Activated B cell treated with CpG ODN at 0.5 μM for 24 hours (primary cell): ENCODE data around the gene ECE2. TPM values are rescaled to one million over a fixed set of nuclear protein-coding genes. Genes with fewer than 3 reads are reported as not detected.

Source experiments
- ATAC-seq: fragments of 200-7000 bp; cut with Tn5 transposase; one replicate; pipeline ENCODE4 v1.10.0; 2021; ENCODE audit warnings: low read depth, mild to moderate bottlenecking, moderate library complexity
- CTCF ChIA-PET: fragments of 350-600 bp; sonication (Branson Sonifier 250); formaldehyde crosslinking; loops from one replicate; lab custom pipeline; 2021; ENCODE audit warnings: antibody characterized with exemption; lab: Charles Lee
- POLR2A ChIA-PET: fragments of 350-600 bp; sonication (Branson Sonifier 250); formaldehyde crosslinking; loops from one replicate; lab custom pipeline; 2021; ENCODE audit warnings: antibody characterized with exemption; lab: Charles Lee
- DNase-seq: peaks from one replicate; pipeline ENCODE4 v3.0.0; 2022
- H3K27ac Mint-ChIP-seq: one replicate; pipeline ENCODE4 v1.8.0; 2020; ENCODE audit warnings: mixed read lengths
- H3K27me3 Mint-ChIP-seq: one replicate; pipeline ENCODE4 v1.8.0; 2021; ENCODE audit warnings: mixed read lengths
- H3K36me3 Mint-ChIP-seq: one replicate; pipeline ENCODE4 v1.8.0; 2021; ENCODE audit warnings: low read depth, mixed read lengths
- H3K4me1 Mint-ChIP-seq: one replicate; pipeline ENCODE4 v1.8.0; 2021; ENCODE audit warnings: mixed read lengths
- H3K4me3 Mint-ChIP-seq: one replicate; pipeline ENCODE4 v1.8.0; 2020; ENCODE audit warnings: mild to moderate bottlenecking, mixed read lengths
- H3K9me3 Mint-ChIP-seq: one replicate; pipeline ENCODE4 v1.8.0; 2020; ENCODE audit warnings: mixed read lengths
- intact Hi-C: fragments of 100-400 bp; cut with micrococcal nuclease; formaldehyde crosslinking; loops from one replicate; pipeline ENCODE4 v1.15.1; 2024
- total RNA-seq: library from RNA; stranded (reverse); gene quantifications from 2 replicates; pipeline ENCODE4 v1.2.3, GENCODE V29; 2022
- TF ChIP-seq, protein P1 (sequence below): fragments of 200-600 bp; IDR thresholded peaks from one replicate; pipeline ENCODE4 v1.8.0; 2022; ENCODE audit warnings: antibody characterized with exemption, mild to moderate bottlenecking

Gene ECE2
- total RNA-seq, 1 donor from 2014 or later, result not detected

DNA sequence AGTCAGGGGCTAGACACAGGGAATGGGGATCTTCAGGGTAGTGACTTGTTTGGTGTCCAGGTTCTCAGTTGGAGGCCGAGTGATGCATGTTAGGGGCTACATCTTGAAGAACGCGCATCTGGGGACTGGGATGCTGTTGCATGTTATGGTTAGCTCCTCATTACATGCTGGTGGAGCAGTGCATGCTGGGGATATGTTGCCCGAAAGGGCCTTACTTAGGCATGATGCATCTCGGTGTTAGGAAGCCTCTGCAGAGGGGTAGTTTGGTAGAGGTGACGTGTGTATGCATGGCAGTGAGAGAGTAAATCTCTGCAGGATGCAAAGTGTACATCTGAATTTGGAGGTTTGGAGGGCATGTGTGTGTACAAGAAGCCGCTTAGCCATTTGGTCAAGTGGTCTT, 41.0 kb downstream of the ECE2 start:
- peak overlapping the region; percentile 78 for H3K27ac Mint-ChIP-seq
- DNase-seq (no peak), ATAC-seq (no peak)
- H3K4me1 Mint-ChIP-seq, result peaks cover 28% of the 10 kb centered on the region
- TF ChIP-seq, protein P1, sequence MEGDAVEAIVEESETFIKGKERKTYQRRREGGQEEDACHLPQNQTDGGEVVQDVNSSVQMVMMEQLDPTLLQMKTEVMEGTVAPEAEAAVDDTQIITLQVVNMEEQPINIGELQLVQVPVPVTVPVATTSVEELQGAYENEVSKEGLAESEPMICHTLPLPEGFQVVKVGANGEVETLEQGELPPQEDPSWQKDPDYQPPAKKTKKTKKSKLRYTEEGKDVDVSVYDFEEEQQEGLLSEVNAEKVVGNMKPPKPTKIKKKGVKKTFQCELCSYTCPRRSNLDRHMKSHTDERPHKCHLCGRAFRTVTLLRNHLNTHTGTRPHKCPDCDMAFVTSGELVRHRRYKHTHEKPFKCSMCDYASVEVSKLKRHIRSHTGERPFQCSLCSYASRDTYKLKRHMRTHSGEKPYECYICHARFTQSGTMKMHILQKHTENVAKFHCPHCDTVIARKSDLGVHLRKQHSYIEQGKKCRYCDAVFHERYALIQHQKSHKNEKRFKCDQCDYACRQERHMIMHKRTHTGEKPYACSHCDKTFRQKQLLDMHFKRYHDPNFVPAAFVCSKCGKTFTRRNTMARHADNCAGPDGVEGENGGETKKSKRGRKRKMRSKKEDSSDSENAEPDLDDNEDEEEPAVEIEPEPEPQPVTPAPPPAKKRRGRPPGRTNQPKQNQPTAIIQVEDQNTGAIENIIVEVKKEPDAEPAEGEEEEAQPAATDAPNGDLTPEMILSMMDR, result no peak
- peaks cover 46% of the 10 kb centered on the region for H3K36me3 Mint-ChIP-seq
- intact Hi-C loops, result no loop called here
- H3K9me3 Mint-ChIP-seq, result no peaks in the 10 kb centered on the region
- H3K27me3 Mint-ChIP-seq, result no peaks in the 10 kb centered on the region
- H3K4me3 Mint-ChIP-seq, result peak overlapping the region; percentile 86
- CTCF ChIA-PET, result interaction anchor here (1.4 kb wide), 1 partner anchor 28 kb away, joined by 3 read pairs; no protein-coding TSS in a partner anchor
- POLR2A ChIA-PET, result interaction anchor here (0.8 to 1.4 kb wide), 2 partner anchors 10 to 45 kb away, joined by 3 to 5 read pairs; no protein-coding TSS in a partner anchor

DNA sequence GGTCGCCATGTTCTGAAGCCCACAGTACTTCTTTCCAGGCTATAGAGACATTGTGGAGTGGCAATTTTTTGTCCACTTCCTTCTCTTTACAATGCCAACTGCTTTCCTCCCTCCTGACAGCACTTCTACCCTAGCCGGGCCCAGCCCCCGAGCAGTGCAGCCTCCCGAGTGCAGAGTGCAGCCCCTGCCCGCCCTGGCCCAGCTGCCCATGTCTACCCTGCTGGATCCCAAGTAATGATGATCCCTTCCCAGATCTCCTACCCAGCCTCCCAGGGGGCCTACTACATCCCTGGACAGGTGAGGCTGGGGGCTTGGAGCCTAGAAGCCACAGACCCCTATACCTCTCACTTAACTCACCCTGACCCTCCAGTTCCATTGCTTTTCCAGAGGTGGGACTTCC, 41.4 kb downstream of the ECE2 start:
- H3K27me3 Mint-ChIP-seq, result no peaks in the 10 kb centered on the region
- peaks cover 50% of the 10 kb centered on the region for H3K36me3 Mint-ChIP-seq
- DNase-seq (no peak), ATAC-seq (no peak)
- POLR2A ChIA-PET, result interaction anchor here (1.4 kb wide), 1 partner anchor 10 kb away, joined by 3 read pairs; no protein-coding TSS in a partner anchor
- H3K27ac Mint-ChIP-seq, result no peak overlapping the region
- CTCF ChIA-PET, result no interaction called here
- H3K4me3 Mint-ChIP-seq, result peak overlapping the region; percentile 21
- H3K9me3 Mint-ChIP-seq, result no peaks in the 10 kb centered on the region
- intact Hi-C loops, result no loop called here
- TF ChIP-seq, protein P1, result no peak
- H3K4me1 Mint-ChIP-seq, result peaks cover 28% of the 10 kb centered on the region

DNA sequence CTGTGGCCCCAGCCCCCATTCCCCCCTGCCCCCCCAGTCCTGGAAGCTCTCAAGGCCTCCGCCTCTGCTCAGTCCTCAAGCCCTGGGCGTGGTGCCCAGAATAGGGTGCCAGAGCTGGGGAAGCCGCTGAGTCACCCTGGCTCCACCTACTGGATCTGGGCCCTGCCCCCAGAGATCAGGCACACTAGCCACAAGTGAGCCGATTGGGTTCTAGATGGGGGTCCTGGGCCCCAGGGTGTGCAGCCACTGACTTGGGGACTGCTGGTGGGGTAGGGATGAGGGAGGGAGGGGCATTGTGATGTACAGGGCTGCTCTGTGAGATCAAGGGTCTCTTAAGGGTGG, 44.3 kb downstream of the ECE2 start:
- Mint-ChIP-seq H3K9me3 (no peaks in the 10 kb centered on the region), H3K4me3 (no peak overlapping the region), H3K36me3 (peaks cover 78% of the 10 kb centered on the region), H3K27me3 (no peaks in the 10 kb centered on the region), H3K27ac (no peak overlapping the region), H3K4me1 (peaks cover 25% of the 10 kb centered on the region)
- TF ChIP-seq, protein P1, result no peak
- POLR2A ChIA-PET, result no interaction called here
- CTCF ChIA-PET, result no interaction called here
- no peak for ATAC-seq
- no peak for DNase-seq
- intact Hi-C loops, result no loop called here

DNA sequence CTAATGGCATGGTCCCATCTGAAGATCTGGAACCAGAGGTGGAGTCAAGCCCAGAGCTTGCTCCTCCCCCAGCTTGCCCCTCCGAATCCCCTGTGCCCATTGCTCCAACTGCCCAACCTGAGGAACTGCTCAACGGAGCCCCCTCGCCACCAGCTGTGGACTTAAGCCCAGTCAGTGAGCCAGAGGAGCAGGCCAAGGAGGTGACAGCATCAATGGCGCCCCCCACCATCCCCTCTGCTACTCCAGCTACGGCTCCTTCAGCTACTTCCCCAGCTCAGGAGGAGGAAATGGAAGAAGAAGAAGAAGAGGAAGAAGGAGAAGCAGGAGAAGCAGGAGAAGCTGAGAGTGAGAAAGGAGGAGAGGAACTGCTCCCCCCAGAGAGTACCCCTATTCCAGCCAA, 45.8 kb downstream of the ECE2 start:
- Mint-ChIP-seq H3K36me3 (peaks cover 90% of the 10 kb centered on the region), H3K4me3 (no peak overlapping the region), H3K4me1 (peaks cover 15% of the 10 kb centered on the region), H3K9me3 (no peaks in the 10 kb centered on the region), H3K27ac (no peak overlapping the region), H3K27me3 (no peaks in the 10 kb centered on the region)
- CTCF ChIA-PET, result no interaction called here
- ATAC-seq, result no peak
- intact Hi-C loops, result no loop called here
- no peak for DNase-seq
- TF ChIP-seq, protein P1, result no peak
- POLR2A ChIA-PET, result no interaction called here

DNA sequence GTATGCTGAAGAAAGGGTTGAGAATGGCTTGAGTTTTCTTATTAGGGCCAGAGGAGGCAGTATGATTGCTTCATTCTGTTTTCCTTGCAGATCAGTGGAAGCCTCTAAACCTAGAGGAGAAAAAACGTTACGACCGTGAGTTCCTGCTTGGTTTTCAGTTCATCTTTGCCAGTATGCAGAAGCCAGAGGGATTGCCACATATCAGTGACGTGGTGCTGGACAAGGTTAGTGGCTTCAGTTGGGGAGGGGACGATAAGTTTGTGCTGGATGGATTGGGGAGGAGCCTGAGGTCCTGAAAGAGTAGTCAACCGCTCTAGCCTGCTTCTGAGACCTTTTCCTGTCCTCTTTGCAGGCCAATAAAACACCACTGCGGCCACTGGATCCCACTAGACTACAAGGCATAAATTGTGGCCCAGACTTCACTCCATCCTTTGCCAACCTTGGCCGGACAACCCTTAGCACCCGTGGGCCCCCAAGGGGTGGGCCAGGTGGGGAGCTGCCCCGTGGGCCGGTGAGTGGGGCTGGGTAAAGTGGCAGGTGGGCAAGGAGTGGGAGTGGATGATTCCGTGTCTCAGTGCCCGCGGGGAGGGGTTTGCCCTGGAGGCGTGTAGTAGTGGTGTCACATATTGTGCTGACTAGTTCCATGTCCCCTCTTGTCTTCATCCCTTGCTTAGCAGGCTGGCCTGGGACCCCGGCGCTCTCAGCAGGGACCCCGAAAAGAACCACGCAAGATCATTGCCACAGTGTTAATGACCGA, 47.1 kb downstream of the ECE2 start:
- intact Hi-C loops, result no loop called here
- DNase-seq (no peak), ATAC-seq (no peak)
- ChIA-PET POLR2A (no interaction called here), CTCF (no interaction called here)
- Mint-ChIP-seq H3K9me3 (no peaks in the 10 kb centered on the region), H3K4me1 (peaks cover 2% of the 10 kb centered on the region), H3K4me3 (no peak overlapping the region), H3K36me3 (peaks cover 90% of the 10 kb centered on the region), H3K27ac (no peak overlapping the region), H3K27me3 (no peaks in the 10 kb centered on the region)
- TF ChIP-seq, protein P1, result no peak
